A673 (cell line): Measurements from ENCODE around the gene SPPL3. TPM values are rescaled to one million over a fixed set of nuclear protein-coding genes. Genes with fewer than 3 reads are reported as not detected.

Experiments
- BruUV-seq: library from RNA; stranded (reverse); fragments of 400-500 nt; replicated peaks from 2 replicates; lab custom pipeline; 2021; lab: Mats Ljungman, UMichigan
- CTCF ChIA-PET: fragments of 300-600 bp; sonication (Branson Sonifier 250); formaldehyde crosslinking; loops from one replicate; lab custom pipeline; 2022; ENCODE audit warnings: antibody characterized with exemption; lab: Charles Lee
- POLR2A ChIA-PET: fragments of 300-600 bp; sonication (Branson Sonifier 250); formaldehyde crosslinking; loops from one replicate; lab custom pipeline; 2022; ENCODE audit warnings: antibody characterized with exemption; ENCODE audit not compliant: low non-redundant PET; lab: Charles Lee
- DNase-seq: peaks from one replicate; pipeline ENCODE4 v3.0.0-alpha.2; 2015; ENCODE audit warnings: low spot score
- H3K27ac ChIP-seq: fragments of 200-600 bp; sonication (generic); 2 replicates; pipeline ENCODE4 v1.5.1; 2016; ENCODE audit warnings: mixed run types, low read depth, mild to moderate bottlenecking, mixed read lengths, antibody characterized with exemption, low read length; ENCODE audit not compliant: poor library complexity, severe bottlenecking
- H3K27me3 ChIP-seq: fragments of 200-600 bp; sonication (generic); replicated peaks from 2 replicates; pipeline ENCODE4 v1.6.1; 2017; ENCODE audit warnings: mixed run types, low read depth, mild to moderate bottlenecking, mixed read lengths, antibody characterized with exemption, low read length; ENCODE audit not compliant: insufficient read depth, poor library complexity
- H3K36me3 ChIP-seq: fragments of 200-600 bp; sonication (generic); 2 replicates; pipeline ENCODE4 v1.6.1; 2016; ENCODE audit warnings: mixed run types, mild to moderate bottlenecking, mixed read lengths, antibody characterized with exemption, low read length; ENCODE audit not compliant: insufficient read depth, poor library complexity, severe bottlenecking
- H3K4me1 ChIP-seq: fragments of 200-600 bp; sonication (generic); 2 replicates; pipeline ENCODE4 v1.6.1; 2017; ENCODE audit warnings: mixed run types, mild to moderate bottlenecking, mixed read lengths, antibody characterized with exemption, low read length; ENCODE audit not compliant: insufficient read depth, poor library complexity, severe bottlenecking
- H3K4me3 ChIP-seq: fragments of 200-600 bp; sonication (generic); 2 replicates; pipeline ENCODE4 v1.5.1; 2016; ENCODE audit warnings: low read depth, mixed run types, mild to moderate bottlenecking, mixed read lengths, low read length; ENCODE audit not compliant: poor library complexity, severe bottlenecking
- H3K9me3 ChIP-seq: fragments of 200-600 bp; sonication (generic); 2 replicates; pipeline ENCODE4 v1.6.1; 2016; ENCODE audit warnings: mixed run types, low read depth, mild to moderate bottlenecking, mixed read lengths, antibody characterized with exemption, low read length; ENCODE audit not compliant: poor library complexity, severe bottlenecking
- CTCF ChIP-seq: fragments of 300-800, 200-600 bp; sonication (generic); conservative IDR thresholded peaks from 2 replicates; pipeline ENCODE4 v1.5.1; 2017; ENCODE audit warnings: low read depth, mild to moderate bottlenecking, antibody characterized with exemption, low read length, moderate library complexity, mixed read lengths
- EZH2 ChIP-seq: fragments of 200-600 bp; sonication (generic); IDR thresholded peaks from 2 replicates; pipeline ENCODE4 v1.6.1; 2017; ENCODE audit warnings: borderline replicate concordance, low read depth, mild to moderate bottlenecking, mixed read lengths, antibody characterized with exemption, low read length; ENCODE audit not compliant: poor library complexity, severe bottlenecking
- intact Hi-C: fragments of 100-400 bp; cut with micrococcal nuclease; formaldehyde crosslinking; loops from one replicate; pipeline ENCODE4 v1.10.0; 2022; ENCODE audit not compliant: unreplicated experiment
- total RNA-seq: library from RNA; stranded (reverse); gene quantifications from 2 replicates; pipeline ENCODE4 v1.2.3, GENCODE V29; 2021

SPPL3 gene
- total RNA-seq, 1 experiment from 2014 or later, result 46.9 TPM

GRCh38 chr12:120849765-120850164 is 54.4 kb downstream of the SPPL3 start:
- no TSS peak for BruUV-seq
- POLR2A ChIA-PET, result no interaction called here
- TF ChIP-seq CTCF (no peak), EZH2 (no peak)

GRCh38 chr12:120847814-120848213 is 56.3 kb downstream of the SPPL3 start:
- H3K9me3 ChIP-seq, result no peaks in the 10 kb centered on the region
- no peak for TF ChIP-seq CTCF
- TF ChIP-seq EZH2, result no peak
- no peak for DNase-seq
- H3K4me1 ChIP-seq, result peaks cover 6% of the 10 kb centered on the region
- ChIA-PET POLR2A (no interaction called here), CTCF (interaction anchor here (0.6 kb wide), 1 partner anchor 52 kb away, joined by 4 read pairs; no protein-coding TSS in a partner anchor)
- no TSS peak for BruUV-seq
- no peak overlapping the region for H3K27ac ChIP-seq
- H3K36me3 ChIP-seq, result no peaks in the 10 kb centered on the region
- no peak overlapping the region for H3K4me3 ChIP-seq
- H3K27me3 ChIP-seq, result no peaks in the 10 kb centered on the region
- intact Hi-C loops, result no loop called here

More at GRCh38 chr12:120849765-120850164, 54.4 kb downstream of the SPPL3 start:
- no peaks in the 10 kb centered on the region for H3K9me3 ChIP-seq
- no peaks in the 10 kb centered on the region for H3K4me1 ChIP-seq
- H3K27me3 ChIP-seq, result no peaks in the 10 kb centered on the region
- no peak for DNase-seq
- H3K27ac ChIP-seq, result no peak overlapping the region
- no peak overlapping the region for H3K4me3 ChIP-seq
- no peaks in the 10 kb centered on the region for H3K36me3 ChIP-seq
- intact Hi-C loops, result no loop called here
- CTCF ChIA-PET, result no interaction called here

- no TSS peak for BruUV-seq
- ChIA-PET POLR2A (no interaction called here), CTCF (interaction anchor here (0.6 kb wide), 1 partner anchor 52 kb away, joined by 4 read pairs; no protein-coding TSS in a partner anchor)
- Histone ChIP-seq H3K36me3 (no peaks in the 10 kb centered on the region), H3K27ac (no peak overlapping the region), H3K27me3 (no peaks in the 10 kb centered on the region), H3K4me1 (peaks cover 10% of the 10 kb centered on the region), H3K4me3 (no peak overlapping the region), H3K9me3 (no peaks in the 10 kb centered on the region)
- no peak for DNase-seq
- TF ChIP-seq EZH2, result no peak
- no peak for TF ChIP-seq CTCF
- intact Hi-C loops, result no loop called here
Observed at GRCh38 chr12:120847392-120847791, 56.8 kb downstream of the SPPL3 start.
